ENCODE measurements around the gene SERINC3. TPM values are rescaled to one million over a fixed set of nuclear protein-coding genes. Genes with fewer than 3 reads are reported as not detected.

Gene SERINC3
- total RNA-seq, 2 donors from 2014 or later, result 85.6 to 100.0 TPM

GRCh38 chr20:44497761-44498160 is 24.1 kb downstream of the SERINC3 start:
- ATAC-seq (replicated peaks in 1 of 2) (no peak), DNase-seq (no peak)
- H3K27me3 Mint-ChIP-seq (ENCODE audit: low read depth), result no peaks in the 10 kb centered on the region
- H3K9me3 Mint-ChIP-seq, result no peaks in the 10 kb centered on the region
- H3K27ac Mint-ChIP-seq, result peak overlapping the region; percentile 39
- H3K4me3 Mint-ChIP-seq, result peak overlapping the region in 1 of 2 donors; percentile 21
- peaks cover 51% of the 10 kb centered on the region for H3K4me1 Mint-ChIP-seq (ENCODE audit: low read depth)
- peaks cover 28 to 50% of the 10 kb centered on the region in 2 donors for H3K36me3 Mint-ChIP-seq (ENCODE audit: insufficient read depth in 2 of 2)

GRCh38 chr20:44496976-44497375 is 24.9 kb downstream of the SERINC3 start:
- Mint-ChIP-seq H3K27me3 (ENCODE audit: low read depth) (no peaks in the 10 kb centered on the region), H3K4me1 (ENCODE audit: low read depth) (peaks cover 50% of the 10 kb centered on the region), H3K36me3 (ENCODE audit: insufficient read depth in 2 of 2) (peaks cover 31 to 50% of the 10 kb centered on the region in 2 donors), H3K27ac (peak overlapping the region; percentile 98), H3K9me3 (no peaks in the 10 kb centered on the region), H3K4me3 (peak overlapping the region; percentile 24 to 39)
- ATAC-seq (replicated peaks in 1 of 2) (peak; percentile 72 to 74), DNase-seq (peak; percentile 52 to 62)

- H3K4me3 Mint-ChIP-seq, result peak overlapping the region; percentile 39 to 80
- peaks cover 30 to 50% of the 10 kb centered on the region in 2 donors for H3K36me3 Mint-ChIP-seq (ENCODE audit: insufficient read depth in 2 of 2)
- DNase-seq, result peak; percentile 36 to 42
- peaks cover 51% of the 10 kb centered on the region for H3K4me1 Mint-ChIP-seq (ENCODE audit: low read depth)
- H3K27me3 Mint-ChIP-seq (ENCODE audit: low read depth), result no peaks in the 10 kb centered on the region
- peak; percentile 85 to 88 for ATAC-seq (replicated peaks in 1 of 2)
- no peaks in the 10 kb centered on the region for H3K9me3 Mint-ChIP-seq
- H3K27ac Mint-ChIP-seq, result peak overlapping the region; percentile 98
Observed at GRCh38 chr20:44495802-44496481, 25.9 kb downstream of the SERINC3 start.

GRCh38 chr20:44495257-44495656 is 26.6 kb downstream of the SERINC3 start:
- H3K9me3 Mint-ChIP-seq, result no peaks in the 10 kb centered on the region
- DNase-seq, result peak; percentile 3 to 13
- peaks cover 55% of the 10 kb centered on the region for H3K4me1 Mint-ChIP-seq (ENCODE audit: low read depth)
- H3K27ac Mint-ChIP-seq, result peak overlapping the region; percentile 98
- H3K4me3 Mint-ChIP-seq, result peak overlapping the region in 1 of 2 donors; percentile 80
- ATAC-seq (replicated peaks in 1 of 2), result peak; percentile 57 to 59
- peaks cover 26 to 46% of the 10 kb centered on the region in 2 donors for H3K36me3 Mint-ChIP-seq (ENCODE audit: insufficient read depth in 2 of 2)
- H3K27me3 Mint-ChIP-seq (ENCODE audit: low read depth), result no peaks in the 10 kb centered on the region

- H3K27ac Mint-ChIP-seq, result peak overlapping the region; percentile 98
- DNase-seq (no peak), ATAC-seq (replicated peaks in 1 of 2) (no peak)
- peaks cover 28 to 48% of the 10 kb centered on the region in 2 donors for H3K36me3 Mint-ChIP-seq (ENCODE audit: insufficient read depth in 2 of 2)
- H3K27me3 Mint-ChIP-seq (ENCODE audit: low read depth), result no peaks in the 10 kb centered on the region
- no peaks in the 10 kb centered on the region for H3K9me3 Mint-ChIP-seq
- peak overlapping the region in 1 of 2 donors; percentile 80 for H3K4me3 Mint-ChIP-seq
- H3K4me1 Mint-ChIP-seq (ENCODE audit: low read depth), result peaks cover 60% of the 10 kb centered on the region
Observed at GRCh38 chr20:44494681-44495080, 27.2 kb downstream of the SERINC3 start.

- DNase-seq, result no peak
- peaks cover 29 to 48% of the 10 kb centered on the region in 2 donors for H3K36me3 Mint-ChIP-seq (ENCODE audit: insufficient read depth in 2 of 2)
- no peaks in the 10 kb centered on the region for H3K9me3 Mint-ChIP-seq
- peak overlapping the region; percentile 72 for H3K27ac Mint-ChIP-seq
- H3K4me1 Mint-ChIP-seq (ENCODE audit: low read depth), result peaks cover 63% of the 10 kb centered on the region
- peak overlapping the region in 1 of 2 donors; percentile 39 for H3K4me3 Mint-ChIP-seq
- H3K27me3 Mint-ChIP-seq (ENCODE audit: low read depth), result no peaks in the 10 kb centered on the region
- no peak for ATAC-seq (replicated peaks in 1 of 2)
Observed at GRCh38 chr20:44494266-44494665, 27.6 kb downstream of the SERINC3 start.

GRCh38 chr20:44491635-44492395 is 30.1 kb downstream of the SERINC3 start:
- Mint-ChIP-seq H3K4me1 (ENCODE audit: low read depth) (peaks cover 51% of the 10 kb centered on the region), H3K4me3 (peak overlapping the region in 1 of 2 donors; percentile 13), H3K36me3 (ENCODE audit: insufficient read depth in 2 of 2) (peaks cover 24 to 33% of the 10 kb centered on the region in 2 donors)

GRCh38 chr20:44489931-44490330 is 31.9 kb downstream of the SERINC3 start:
- H3K27ac Mint-ChIP-seq, result peak overlapping the region; percentile 96
- H3K36me3 Mint-ChIP-seq (ENCODE audit: insufficient read depth in 2 of 2), result peaks cover 15 to 24% of the 10 kb centered on the region in 2 donors
- H3K4me1 Mint-ChIP-seq (ENCODE audit: low read depth), result peaks cover 44% of the 10 kb centered on the region
- DNase-seq (peak; percentile 23 to 35), ATAC-seq (replicated peaks in 1 of 2) (peak; percentile 45 to 79)
- no peaks in the 10 kb centered on the region for H3K27me3 Mint-ChIP-seq (ENCODE audit: low read depth)
- H3K9me3 Mint-ChIP-seq, result no peaks in the 10 kb centered on the region
- H3K4me3 Mint-ChIP-seq, result peak overlapping the region in 1 of 2 donors; percentile 42

More at GRCh38 chr20:44491635-44492395, 30.1 kb downstream of the SERINC3 start:
- no peaks in the 10 kb centered on the region for H3K27me3 Mint-ChIP-seq (ENCODE audit: low read depth)
- no peaks in the 10 kb centered on the region for H3K9me3 Mint-ChIP-seq
- DNase-seq (no peak), ATAC-seq (replicated peaks in 1 of 2) (no peak)
- H3K27ac Mint-ChIP-seq, result peak overlapping the region; percentile 78

- H3K36me3 Mint-ChIP-seq (ENCODE audit: insufficient read depth in 2 of 2), result peaks cover 15 to 23% of the 10 kb centered on the region in 2 donors
Observed at GRCh38 chr20:44489223-44489622, 32.6 kb downstream of the SERINC3 start.

GRCh38 chr20:44488551-44488950 is 33.3 kb downstream of the SERINC3 start:
- Mint-ChIP-seq H3K27ac (peak overlapping the region; percentile 78), H3K4me1 (ENCODE audit: low read depth) (peaks cover 35% of the 10 kb centered on the region), H3K27me3 (ENCODE audit: low read depth) (no peaks in the 10 kb centered on the region), H3K9me3 (no peaks in the 10 kb centered on the region), H3K36me3 (ENCODE audit: insufficient read depth in 2 of 2) (peaks cover 15 to 18% of the 10 kb centered on the region in 2 donors), H3K4me3 (no peak overlapping the region)
- DNase-seq (no peak), ATAC-seq (replicated peaks in 1 of 2) (no peak)

More at GRCh38 chr20:44489223-44489622, 32.6 kb downstream of the SERINC3 start:
- Mint-ChIP-seq H3K9me3 (no peaks in the 10 kb centered on the region), H3K4me1 (ENCODE audit: low read depth) (peaks cover 41% of the 10 kb centered on the region), H3K27me3 (ENCODE audit: low read depth) (no peaks in the 10 kb centered on the region), H3K4me3 (no peak overlapping the region), H3K27ac (peak overlapping the region; percentile 96)
- DNase-seq (no peak), ATAC-seq (replicated peaks in 1 of 2) (no peak)

GRCh38 chr20:44485830-44486198 is 36.1 kb downstream of the SERINC3 start:
- ATAC-seq (replicated peaks in 1 of 2), result no peak

GRCh38 chr20:44485078-44485829 is 36.6 kb downstream of the SERINC3 start:
- Mint-ChIP-seq H3K27me3 (ENCODE audit: low read depth) (no peaks in the 10 kb centered on the region), H3K36me3 (ENCODE audit: insufficient read depth in 2 of 2) (peaks cover 10 to 13% of the 10 kb centered on the region in 2 donors), H3K4me1 (ENCODE audit: low read depth) (peaks cover 23% of the 10 kb centered on the region), H3K9me3 (no peaks in the 10 kb centered on the region), H3K27ac (peak overlapping the region; percentile 51), H3K4me3 (no peak overlapping the region)
- ATAC-seq (replicated peaks in 1 of 2), result peak; percentile 78 to 82
- DNase-seq, result peak in 1 of 2 donors; percentile 22

More at GRCh38 chr20:44485830-44486198, 36.1 kb downstream of the SERINC3 start:
- DNase-seq, result no peak
- no peaks in the 10 kb centered on the region for H3K27me3 Mint-ChIP-seq (ENCODE audit: low read depth)
- peaks cover 27% of the 10 kb centered on the region for H3K4me1 Mint-ChIP-seq (ENCODE audit: low read depth)
- H3K27ac Mint-ChIP-seq, result peak overlapping the region; percentile 88
- peaks cover 10 to 13% of the 10 kb centered on the region in 2 donors for H3K36me3 Mint-ChIP-seq (ENCODE audit: insufficient read depth in 2 of 2)
- H3K4me3 Mint-ChIP-seq, result no peak overlapping the region
- no peaks in the 10 kb centered on the region for H3K9me3 Mint-ChIP-seq

Data from activated T-cell treated with anti-CD3 and anti-CD28 coated beads, Interleukin-2, amount 50 U/mL, for 72 hours (primary cell).